HUES64 (cell line): ENCODE data around the gene PRMT1.
"Not testable (repeated sequence)": the region's sequence is repeated elsewhere in the genome, so short reads cannot be mapped to it uniquely, and the experiment has no call there.

Experiments used
- H3K27ac ChIP-seq: 2 replicates; pipeline ENCODE4 v1.7.0; 2013; ENCODE audit warnings: low read depth, low read length, inconsistent platforms
- H3K27me3 ChIP-seq: 2 replicates; pipeline ENCODE4 v1.6.1; 2013; ENCODE audit warnings: mild to moderate bottlenecking, low read length; ENCODE audit not compliant: insufficient read depth
- H3K36me3 ChIP-seq: 2 replicates; pipeline ENCODE4 v1.6.1; 2013; ENCODE audit warnings: mild to moderate bottlenecking, low read length; ENCODE audit not compliant: insufficient read depth
- H3K4me1 ChIP-seq: 2 replicates; pipeline ENCODE4 v1.6.1; 2013; ENCODE audit warnings: mild to moderate bottlenecking, low read length, moderate library complexity; ENCODE audit not compliant: insufficient read depth
- H3K4me3 ChIP-seq: 2 replicates; pipeline ENCODE4 v1.5.1; 2013; ENCODE audit warnings: mild to moderate bottlenecking, low read length, moderate library complexity
- H3K9ac ChIP-seq: 2 replicates; pipeline ENCODE4 v1.6.1; 2013; ENCODE audit warnings: mild to moderate bottlenecking, low read depth, low read length
- H3K9me3 ChIP-seq: 2 replicates; pipeline ENCODE4 v1.6.1; 2013; ENCODE audit warnings: low read depth, low read length; ENCODE audit not compliant: insufficient read depth
- WGBS: fragments of 150-250, 120-280 bp; methylation state at CpG from one replicate; pipeline ENCODE4 v1.1.7; 2013; ENCODE audit warnings: missing lambda C conversion rate; 5-methylcytosine and 5-hydroxymethylcytosine counted together

Gene PRMT1

DNA sequence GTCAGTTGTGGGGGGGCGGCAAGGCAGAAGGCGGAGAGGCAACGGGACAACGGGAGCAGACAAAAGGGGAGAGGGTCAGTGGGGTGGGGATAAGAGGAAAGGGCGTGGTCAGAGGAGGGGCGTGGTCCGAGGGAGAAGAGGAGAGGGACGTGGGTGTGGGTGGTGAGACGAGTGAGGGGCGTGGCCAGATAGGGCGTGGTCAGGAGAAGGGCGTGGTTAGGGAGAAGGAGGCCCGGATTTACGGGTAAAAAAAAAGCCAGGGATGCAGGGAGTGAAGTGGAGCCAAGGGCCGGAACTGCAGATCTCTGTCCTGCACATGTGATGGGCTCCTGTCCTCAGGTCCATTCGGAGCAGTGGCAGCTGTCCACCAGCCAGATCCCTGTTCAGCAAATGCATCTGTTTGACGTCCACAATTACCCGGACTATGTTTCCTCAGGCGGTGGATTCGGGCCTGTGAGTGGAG lies 35.4 kb downstream of the PRMT1 start:
- 69% methylated on average over 20 of the region's 20 CpGs for WGBS
- H3K9ac ChIP-seq = no peak overlapping the region
- H3K27me3 ChIP-seq = no peaks in the 10 kb centered on the region
- no peak overlapping the region for H3K27ac ChIP-seq
- H3K4me1 ChIP-seq = no peaks in the 10 kb centered on the region
- peaks cover 18% of the 10 kb centered on the region for H3K36me3 ChIP-seq
- no peaks in the 10 kb centered on the region for H3K9me3 ChIP-seq
- no peak overlapping the region for H3K4me3 ChIP-seq

DNA sequence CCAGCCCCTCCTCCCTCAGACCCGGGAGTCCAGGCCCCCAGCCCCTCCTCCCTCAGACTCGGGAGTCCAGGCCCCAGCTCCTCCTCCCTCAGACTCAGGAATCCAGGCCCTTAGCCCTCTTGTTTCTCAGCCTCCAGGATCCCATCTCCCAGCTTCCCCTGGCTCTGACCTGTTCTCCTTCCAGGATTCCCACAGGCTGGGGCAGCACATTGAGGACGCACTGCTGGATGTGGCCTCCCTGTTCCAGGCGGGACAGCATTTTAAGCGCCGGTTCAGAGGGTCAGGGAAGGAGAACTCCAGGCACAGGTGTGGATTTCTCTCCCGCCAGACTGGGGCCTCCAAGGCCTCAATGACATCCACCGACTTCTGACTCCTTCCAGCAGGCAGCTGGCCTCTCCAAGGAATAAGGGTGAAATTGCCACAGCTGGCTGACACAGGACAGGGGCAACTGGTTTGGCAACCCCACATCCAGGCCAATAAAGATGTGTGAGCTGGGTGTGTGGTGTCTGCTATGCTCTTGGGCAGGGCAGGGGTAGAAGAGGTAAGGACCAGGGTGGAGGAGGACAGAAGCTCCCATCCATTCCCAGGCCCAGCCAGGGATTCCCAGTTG lies 36.3 kb downstream of the PRMT1 start:
- H3K27me3 ChIP-seq = no peaks in the 10 kb centered on the region
- no peak overlapping the region for H3K27ac ChIP-seq
- peaks cover 15% of the 10 kb centered on the region for H3K36me3 ChIP-seq
- WGBS = 86% methylated on average over 8 of the region's 8 CpGs
- H3K4me1 ChIP-seq = no peaks in the 10 kb centered on the region
- no peak overlapping the region for H3K4me3 ChIP-seq
- H3K9ac ChIP-seq = no peak overlapping the region
- H3K9me3 ChIP-seq = no peaks in the 10 kb centered on the region

GRCh38 chr19:49716154-49716553 lies 39.1 kb downstream of the PRMT1 start:
- Histone ChIP-seq H3K36me3 (peaks cover 5% of the 10 kb centered on the region; the same call in 1 of the 2 replicates), H3K9ac (no peak overlapping the region), H3K27ac (no peak overlapping the region), H3K4me3 (no peak overlapping the region), H3K4me1 (no peaks in the 10 kb centered on the region), H3K9me3 (no peaks in the 10 kb centered on the region), H3K27me3 (no peaks in the 10 kb centered on the region)
- WGBS = 80% methylated on average over 3 of the region's 3 CpGs

GRCh38 chr19:49718511-49718910 lies 41.4 kb downstream of the PRMT1 start:
- Histone ChIP-seq H3K9ac (no peak overlapping the region), H3K27me3 (no peaks in the 10 kb centered on the region), H3K36me3 (peaks cover 2% of the 10 kb centered on the region; the same call in 1 of the 2 replicates), H3K4me3 (no peak overlapping the region), H3K9me3 (no peaks in the 10 kb centered on the region), H3K27ac (no peak overlapping the region), H3K4me1 (no peaks in the 10 kb centered on the region)
- 92% methylated on average over 8 of the region's 8 CpGs for WGBS

DNA sequence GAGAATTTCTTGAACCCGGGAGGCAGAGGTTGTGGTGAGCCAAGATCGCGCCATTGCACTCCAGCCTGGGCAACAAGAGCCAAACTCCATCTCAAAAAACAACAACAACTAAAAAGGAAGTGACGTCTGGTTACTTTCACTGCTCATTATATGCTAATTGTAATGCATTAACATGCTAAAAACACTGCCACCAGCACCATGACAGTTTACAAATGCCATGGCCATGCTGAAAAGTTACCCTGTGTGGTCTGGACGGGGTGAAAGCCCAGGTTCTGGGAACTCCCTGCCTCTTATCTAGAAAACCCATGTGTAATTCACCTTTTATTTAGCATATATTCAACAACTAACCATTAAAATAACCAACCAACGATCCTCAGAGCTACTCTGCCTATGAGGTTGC lies 41.9 kb downstream of the PRMT1 start:
- no peak overlapping the region for H3K9ac ChIP-seq
- H3K36me3 ChIP-seq = no peaks in the 10 kb centered on the region
- no peaks in the 10 kb centered on the region for H3K4me1 ChIP-seq
- no peaks in the 10 kb centered on the region for H3K27me3 ChIP-seq
- no peaks in the 10 kb centered on the region for H3K9me3 ChIP-seq
- no peak overlapping the region for H3K27ac ChIP-seq
- no peak overlapping the region for H3K4me3 ChIP-seq
- WGBS = 76% methylated on average over 6 of the region's 6 CpGs

GRCh38 chr19:49719420-49719819 lies 42.3 kb downstream of the PRMT1 start:
- not testable (repeated sequence) for H3K9ac ChIP-seq, H3K36me3 ChIP-seq

DNA sequence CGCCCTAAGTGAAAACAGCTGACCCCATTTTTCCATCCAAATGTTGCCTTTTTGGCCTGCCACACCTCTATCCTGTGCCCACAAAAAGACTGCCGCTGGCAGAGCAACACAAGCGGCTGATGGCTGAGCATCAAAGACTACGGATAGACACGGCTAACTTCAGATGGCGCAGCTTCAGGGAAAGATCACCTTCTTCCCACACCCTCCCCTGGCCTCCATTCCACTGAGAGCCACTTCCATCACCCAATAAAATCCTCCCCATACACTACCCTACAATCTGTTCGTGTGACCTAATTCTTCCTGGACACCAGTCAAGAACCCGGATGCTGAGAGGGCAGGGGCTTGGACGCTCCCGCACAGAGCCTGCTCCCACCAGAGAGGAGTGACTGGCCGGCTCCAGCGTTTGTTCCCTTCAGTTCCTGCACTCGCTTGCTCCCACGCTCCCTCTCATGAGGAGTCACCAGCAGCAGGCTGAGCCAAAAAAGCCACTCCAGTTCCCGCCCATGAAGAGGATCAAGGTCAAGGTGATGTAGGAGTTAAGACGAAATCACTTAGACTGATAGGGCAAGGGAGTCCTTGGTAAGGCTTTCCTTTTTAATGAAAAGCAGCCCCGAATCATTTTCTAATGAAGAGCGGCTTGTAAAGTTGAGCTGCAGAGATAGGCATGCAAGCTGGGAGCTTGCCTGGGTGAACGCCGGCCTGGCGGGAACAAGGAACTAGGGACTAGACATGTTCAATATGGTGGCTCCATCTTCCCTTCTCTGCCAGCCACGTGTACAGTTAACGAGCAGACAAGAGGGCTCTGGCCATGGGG lies 50.4 kb downstream of the PRMT1 start:
- Histone ChIP-seq H3K9me3 (no peaks in the 10 kb centered on the region), H3K4me3 (no peak overlapping the region)
- 87% methylated on average over 23 of the region's 23 CpGs for WGBS

More at GRCh38 chr19:49719420-49719819, 42.3 kb downstream of the PRMT1 start:
- H3K27ac ChIP-seq, H3K4me3 ChIP-seq, H3K27me3 ChIP-seq, H3K4me1 ChIP-seq, H3K9me3 ChIP-seq: not testable (repeated sequence)
- WGBS = 88% methylated on average over 22 of the region's 22 CpGs

DNA sequence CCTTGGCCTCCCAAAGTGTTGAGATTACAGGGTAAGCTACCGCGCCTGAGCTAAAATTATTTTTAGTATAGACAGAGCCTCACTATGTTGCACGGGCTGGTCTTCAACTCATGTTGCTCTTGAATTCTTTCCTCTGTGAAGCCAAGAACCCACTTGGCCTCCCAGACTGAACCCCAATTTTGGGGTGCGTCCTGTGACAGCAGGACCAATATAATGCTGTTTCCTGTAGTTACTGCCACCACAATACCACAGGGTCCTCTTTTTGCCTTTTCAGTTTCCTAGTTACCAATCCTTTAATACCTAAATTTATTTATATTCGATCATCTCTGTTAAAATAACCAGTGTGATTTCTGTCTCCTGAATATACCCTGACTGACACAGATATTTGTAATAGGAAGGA lies 53.1 kb downstream of the PRMT1 start:
- Histone ChIP-seq H3K27ac (no peak overlapping the region), H3K9me3 (no peaks in the 10 kb centered on the region), H3K9ac (no peak overlapping the region), H3K4me3 (no peak overlapping the region), H3K36me3 (no peaks in the 10 kb centered on the region), H3K4me1 (no peaks in the 10 kb centered on the region), H3K27me3 (no peaks in the 10 kb centered on the region)
- 96% methylated on average over 5 of the region's 5 CpGs for WGBS

More for the DNA sequence above, 50.4 kb downstream of the PRMT1 start:
- Histone ChIP-seq H3K27ac (no peak overlapping the region), H3K4me1 (no peaks in the 10 kb centered on the region), H3K9ac (no peak overlapping the region), H3K27me3 (no peaks in the 10 kb centered on the region), H3K36me3 (no peaks in the 10 kb centered on the region)
